T-helper 1 cell treated with Interleukin-12 subunit alpha and Interleukin-12 subunit beta and Interleukin-4 antibody, amounts not matched to agents 30 μg/mL and 1 μg/mL, for 36 hours (primary cell): ENCODE data around the gene LRRD1.
"Not testable (repeated sequence)": the region's sequence is repeated elsewhere in the genome, so short reads cannot be mapped to it uniquely, and the experiment has no call there.

Experiments
- H3K27ac Mint-ChIP-seq: one replicate; pipeline ENCODE4 v1.8.0; 2021; ENCODE audit warnings: mild to moderate bottlenecking, mixed read lengths
- H3K27me3 Mint-ChIP-seq: one replicate; pipeline ENCODE4 v1.8.0; 2021; ENCODE audit warnings: low read depth, mixed read lengths
- H3K36me3 Mint-ChIP-seq: one replicate; pipeline ENCODE4 v1.8.0; 2021; ENCODE audit warnings: low read depth, mixed read lengths
- H3K4me1 Mint-ChIP-seq: one replicate; pipeline ENCODE4 v1.8.0; 2021; ENCODE audit warnings: low read depth, mixed read lengths
- H3K4me3 Mint-ChIP-seq: one replicate; pipeline ENCODE4 v1.8.0; 2021; ENCODE audit warnings: mild to moderate bottlenecking, moderate library complexity, mixed read lengths
- H3K9me3 Mint-ChIP-seq: one replicate; pipeline ENCODE4 v1.8.0; 2021; ENCODE audit warnings: mixed read lengths

LRRD1 gene

GRCh38 chr7:92133133-92133736, 45.7 kb downstream of the LRRD1 start:
- Mint-ChIP-seq H3K27me3 (peaks cover 3% of the 10 kb centered on the region), H3K27ac (peak overlapping the region; percentile 100), H3K4me1 (peaks cover 38% of the 10 kb centered on the region), H3K9me3 (no peaks in the 10 kb centered on the region), H3K36me3 (peaks cover 26% of the 10 kb centered on the region), H3K4me3 (peak overlapping the region; percentile 98)

DNA sequence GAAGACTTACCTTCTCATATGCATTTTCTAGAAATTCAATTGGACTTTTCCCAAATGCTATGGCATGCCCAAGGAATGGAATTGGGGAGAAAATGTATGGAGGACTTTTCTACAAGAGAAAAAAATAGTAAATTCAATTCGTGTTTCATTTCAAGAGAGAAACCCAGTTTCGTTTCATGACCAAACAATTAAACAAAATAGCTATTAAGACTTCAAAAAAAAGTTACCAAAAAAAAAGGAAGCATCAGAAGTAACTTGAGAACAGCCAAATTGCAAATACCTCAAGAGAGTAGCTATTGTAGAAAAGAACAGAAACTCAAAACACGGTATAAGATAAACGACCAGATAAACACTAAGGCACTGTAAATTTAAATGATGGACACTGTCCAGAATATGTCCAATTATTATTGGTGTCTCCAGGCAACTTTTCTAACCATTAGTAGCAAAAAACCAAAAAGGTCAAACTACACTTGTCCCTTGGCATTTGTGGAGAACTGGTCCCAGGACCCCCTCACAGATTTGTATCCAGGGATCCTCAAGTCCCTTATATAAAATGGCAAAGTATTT, 47.1 kb downstream of the LRRD1 start:
- no peaks in the 10 kb centered on the region for H3K9me3 Mint-ChIP-seq
- no peak overlapping the region for H3K27ac Mint-ChIP-seq
- peaks cover 44% of the 10 kb centered on the region for H3K4me1 Mint-ChIP-seq
- H3K36me3 Mint-ChIP-seq: peaks cover 27% of the 10 kb centered on the region
- H3K4me3 Mint-ChIP-seq: no peak overlapping the region
- peaks cover 3% of the 10 kb centered on the region for H3K27me3 Mint-ChIP-seq

DNA sequence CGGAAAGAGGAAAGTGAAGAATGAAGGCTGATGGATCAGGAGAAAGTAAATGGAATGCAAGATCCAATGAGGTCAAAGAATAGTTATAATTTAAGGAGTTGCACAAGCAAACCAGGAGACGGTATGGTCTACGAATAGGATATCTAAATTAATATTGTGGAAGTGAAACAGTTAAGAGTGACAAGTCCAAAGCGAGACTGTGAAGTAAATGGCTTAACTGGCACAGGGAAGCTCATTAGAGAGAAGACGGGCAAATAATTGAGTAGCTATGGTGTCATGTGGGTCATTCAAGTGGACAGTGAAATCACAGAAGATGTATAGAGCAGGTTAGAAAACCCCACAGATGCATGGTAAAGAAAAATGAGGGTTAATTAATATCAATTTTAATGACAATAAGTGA, 47.8 kb downstream of the LRRD1 start:
- Mint-ChIP-seq H3K4me3 (no peak overlapping the region), H3K27me3 (peaks cover 3% of the 10 kb centered on the region), H3K36me3 (peaks cover 32% of the 10 kb centered on the region), H3K27ac (peak overlapping the region; percentile 3), H3K9me3 (no peaks in the 10 kb centered on the region), H3K4me1 (peaks cover 48% of the 10 kb centered on the region)

DNA sequence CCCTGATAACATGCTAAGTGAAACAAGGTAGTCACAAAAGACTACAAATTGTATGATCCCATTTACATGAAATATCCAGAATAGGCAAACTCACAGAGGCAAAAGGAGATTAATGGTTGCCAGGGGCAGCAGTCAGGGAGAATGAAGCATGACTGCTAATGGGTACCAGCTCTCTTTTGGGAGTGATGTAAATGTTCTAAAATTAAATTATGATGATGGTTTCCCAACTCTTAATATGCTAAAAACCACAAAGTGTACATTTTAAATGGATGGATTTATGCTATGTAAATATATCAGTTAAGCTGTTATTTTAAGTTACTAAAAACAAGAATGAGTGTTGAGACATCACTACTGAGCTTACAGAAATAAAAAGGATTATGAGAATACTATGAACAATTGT, 57.3 kb downstream of the LRRD1 start:
- Mint-ChIP-seq H3K27ac (no peak overlapping the region), H3K27me3 (no peaks in the 10 kb centered on the region), H3K36me3 (peaks cover 57% of the 10 kb centered on the region), H3K9me3 (peaks cover 5% of the 10 kb centered on the region), H3K4me3 (no peak overlapping the region), H3K4me1 (peaks cover 22% of the 10 kb centered on the region)

GRCh38 chr7:92119213-92119759, 59.7 kb downstream of the LRRD1 start:
- Mint-ChIP-seq H3K27ac (peak overlapping the region; percentile 18), H3K4me1 (peaks cover 17% of the 10 kb centered on the region), H3K4me3 (no peak overlapping the region), H3K27me3 (no peaks in the 10 kb centered on the region), H3K36me3 (peaks cover 62% of the 10 kb centered on the region), H3K9me3 (peaks cover 5% of the 10 kb centered on the region)

GRCh38 chr7:92116949-92117348, 62.0 kb downstream of the LRRD1 start:
- Mint-ChIP-seq H3K4me3 (no peak overlapping the region), H3K4me1 (peaks cover 13% of the 10 kb centered on the region), H3K36me3 (peaks cover 56% of the 10 kb centered on the region), H3K27ac (no peak overlapping the region), H3K27me3 (no peaks in the 10 kb centered on the region), H3K9me3 (no peaks in the 10 kb centered on the region)

- no peak overlapping the region for H3K4me3 Mint-ChIP-seq
- H3K4me1 Mint-ChIP-seq: peaks cover 12% of the 10 kb centered on the region
- H3K27ac Mint-ChIP-seq: no peak overlapping the region
- H3K27me3 Mint-ChIP-seq: no peaks in the 10 kb centered on the region
- peaks cover 48% of the 10 kb centered on the region for H3K36me3 Mint-ChIP-seq
- H3K9me3 Mint-ChIP-seq: no peaks in the 10 kb centered on the region
Observed at GRCh38 chr7:92115821-92116220, 63.1 kb downstream of the LRRD1 start.

DNA sequence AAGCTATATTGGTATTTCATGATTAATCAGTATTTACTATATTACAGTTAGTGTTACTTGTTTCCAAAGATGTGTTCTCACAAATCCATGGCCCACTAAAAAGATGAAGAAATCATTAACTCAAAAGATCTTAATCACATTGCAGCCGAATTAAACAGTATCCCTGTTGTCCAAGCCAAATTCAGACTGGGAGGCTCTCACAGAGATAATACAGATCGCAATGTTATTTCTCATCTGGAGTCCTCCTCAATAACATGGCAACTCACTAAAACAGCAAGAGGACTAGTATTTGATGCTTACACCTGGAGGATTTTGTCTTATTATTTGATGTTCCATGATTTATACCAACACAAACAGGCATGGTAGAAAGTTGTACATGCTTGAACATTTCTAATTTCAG, 68.1 kb downstream of the LRRD1 start:
- Mint-ChIP-seq H3K36me3 (peaks cover 30% of the 10 kb centered on the region), H3K9me3 (no peaks in the 10 kb centered on the region), H3K27ac (no peak overlapping the region), H3K4me1 (peaks cover 2% of the 10 kb centered on the region), H3K27me3 (no peaks in the 10 kb centered on the region), H3K4me3 (no peak overlapping the region)

- peaks cover 19% of the 10 kb centered on the region for H3K36me3 Mint-ChIP-seq
- no peaks in the 10 kb centered on the region for H3K9me3 Mint-ChIP-seq
- H3K4me1 Mint-ChIP-seq: no peaks in the 10 kb centered on the region
- no peaks in the 10 kb centered on the region for H3K27me3 Mint-ChIP-seq
- no peak overlapping the region for H3K27ac Mint-ChIP-seq
- no peak overlapping the region for H3K4me3 Mint-ChIP-seq
Observed at GRCh38 chr7:92108821-92109220, 70.1 kb downstream of the LRRD1 start.

DNA sequence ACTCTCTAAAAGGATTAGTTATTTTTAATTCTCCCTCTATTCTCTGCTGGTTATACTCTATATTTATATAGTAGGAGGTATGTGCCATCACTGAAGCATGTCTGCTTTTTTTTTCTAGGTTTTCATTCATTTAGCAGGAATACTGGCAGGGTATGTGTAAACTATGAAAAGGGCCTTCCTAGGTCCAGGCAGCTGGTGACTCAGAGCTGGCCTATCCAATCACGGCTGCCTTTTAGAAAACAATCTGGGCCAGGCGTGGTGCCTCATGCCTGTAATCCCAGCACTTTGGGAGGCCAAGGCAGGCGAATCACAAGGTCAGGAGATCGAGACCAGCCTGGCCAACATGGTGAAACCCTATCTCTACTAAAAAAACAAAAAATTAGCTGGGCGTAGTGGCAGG, 76.1 kb downstream of the LRRD1 start:
- peaks cover 30% of the 10 kb centered on the region for H3K36me3 Mint-ChIP-seq
- H3K4me3 Mint-ChIP-seq, H3K9me3 Mint-ChIP-seq, H3K27me3 Mint-ChIP-seq, H3K4me1 Mint-ChIP-seq, H3K27ac Mint-ChIP-seq: not testable (repeated sequence)

DNA sequence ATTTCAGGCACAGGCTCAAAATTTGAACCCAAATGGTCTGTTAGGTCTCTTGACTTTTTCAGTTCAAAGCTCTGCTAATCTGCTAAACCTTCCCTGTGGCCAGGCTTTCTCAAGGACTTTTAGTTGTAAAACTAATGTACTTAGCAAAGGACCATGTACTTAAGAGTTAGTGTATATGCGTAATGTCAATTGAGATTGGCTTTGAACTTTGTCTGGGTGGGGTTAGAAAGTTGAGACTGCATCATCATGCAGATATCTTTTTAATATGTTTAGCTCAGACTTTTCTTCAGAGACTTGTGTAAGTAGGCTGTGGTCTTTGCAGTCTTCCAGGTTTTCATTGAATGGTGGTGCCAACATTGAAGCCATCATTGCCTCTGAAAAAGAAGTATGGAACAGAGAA, 78.4 kb downstream of the LRRD1 start:
- Mint-ChIP-seq H3K36me3 (peaks cover 36% of the 10 kb centered on the region), H3K27me3 (no peaks in the 10 kb centered on the region), H3K9me3 (no peaks in the 10 kb centered on the region), H3K4me3 (no peak overlapping the region), H3K4me1 (no peaks in the 10 kb centered on the region), H3K27ac (no peak overlapping the region)

DNA sequence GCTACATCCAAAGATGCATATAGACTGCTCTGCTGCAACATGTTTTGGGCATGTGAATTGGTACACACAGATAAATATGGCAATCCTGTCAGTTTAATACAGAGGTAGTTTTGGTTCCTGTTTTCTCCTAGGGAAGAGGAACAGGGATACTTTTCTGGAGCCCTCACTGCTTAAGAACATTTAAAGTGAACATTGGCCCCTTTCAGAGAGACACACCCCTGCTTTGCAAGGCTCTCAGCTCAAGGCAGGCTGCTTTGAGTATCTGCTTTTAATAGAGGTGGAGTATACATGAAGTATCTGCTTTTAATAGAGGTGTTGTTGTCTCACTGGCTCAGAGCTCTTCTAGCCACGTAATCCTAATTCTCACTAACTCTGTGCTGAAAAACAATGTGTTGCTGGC, 83.6 kb downstream of the LRRD1 start:
- peaks cover 33% of the 10 kb centered on the region for H3K36me3 Mint-ChIP-seq

More for the DNA sequence above, 83.6 kb downstream of the LRRD1 start:
- no peaks in the 10 kb centered on the region for H3K4me1 Mint-ChIP-seq
- H3K27ac Mint-ChIP-seq: no peak overlapping the region
- no peaks in the 10 kb centered on the region for H3K27me3 Mint-ChIP-seq
- no peaks in the 10 kb centered on the region for H3K9me3 Mint-ChIP-seq
- no peak overlapping the region for H3K4me3 Mint-ChIP-seq
